ENCODE measurements around the gene SMARCD2.

GRCh38 chr17:63842540-63843386, at the start of gene SMARCD2:
- TF ChIP-seq TAF1 (IDR thresholded peaks at IDR 0.05; ENCODE audit: borderline replicate concordance, low read depth, low read length) (peak; percentile 80), POLR2A (IDR thresholded peaks at IDR 0.05; ENCODE audit: low read depth, low read length) (peak; percentile 87; the same call in 1 of the 2 replicates), POLR2AphosphoS5 (IDR thresholded peaks at IDR 0.05; ENCODE audit: low read depth, low read length) (peak; percentile 62)

Measured in GM12892 (cell line).